ENCODE results near the gene DNAJB4.

The DNAJB4 gene

DNA sequence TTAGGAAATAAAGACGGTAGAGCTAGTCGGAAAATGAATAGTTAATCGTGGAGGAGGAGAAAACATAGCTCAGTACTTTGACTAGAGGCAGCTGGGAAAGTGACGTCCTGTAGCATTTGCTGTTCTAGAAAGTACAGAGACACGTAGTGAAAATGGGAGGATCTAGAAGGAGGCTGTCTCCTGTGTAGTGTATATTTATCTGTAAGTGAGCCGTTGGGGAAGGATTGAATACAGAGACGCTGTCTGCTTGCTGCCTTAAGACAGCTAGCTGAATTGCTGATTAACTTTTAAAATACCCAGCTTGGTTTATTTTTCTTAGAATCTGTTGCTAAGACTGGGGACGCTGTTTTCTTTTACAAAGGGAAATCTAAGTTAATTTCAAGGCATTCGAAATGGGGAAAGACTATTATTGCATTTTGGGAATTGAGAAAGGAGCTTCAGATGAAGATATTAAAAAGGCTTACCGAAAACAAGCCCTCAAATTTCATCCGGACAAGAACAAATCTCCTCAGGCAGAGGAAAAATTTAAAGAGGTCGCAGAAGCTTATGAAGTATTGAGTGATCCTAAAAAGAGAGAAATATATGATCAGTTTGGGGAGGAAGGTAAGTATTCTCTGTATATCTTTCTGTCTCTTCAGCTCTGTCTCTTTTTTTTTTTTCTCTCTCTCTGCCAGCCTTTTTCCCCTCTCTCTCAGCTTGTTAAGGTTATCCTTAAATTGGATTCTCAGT is at the start of gene DNAJB4:
TSS of gene DNAJB4 (plus strand) at position 221 of the 729 bp plus-strand sequence. CDS start at position 393, 172 bp downstream.
- H3K27ac ChIP-seq: peak within 1 kb of the TSS; percentile 60
- no peak for TF ChIP-seq CTCF (conservative IDR thresholded peaks at IDR 0.05)

DNA sequence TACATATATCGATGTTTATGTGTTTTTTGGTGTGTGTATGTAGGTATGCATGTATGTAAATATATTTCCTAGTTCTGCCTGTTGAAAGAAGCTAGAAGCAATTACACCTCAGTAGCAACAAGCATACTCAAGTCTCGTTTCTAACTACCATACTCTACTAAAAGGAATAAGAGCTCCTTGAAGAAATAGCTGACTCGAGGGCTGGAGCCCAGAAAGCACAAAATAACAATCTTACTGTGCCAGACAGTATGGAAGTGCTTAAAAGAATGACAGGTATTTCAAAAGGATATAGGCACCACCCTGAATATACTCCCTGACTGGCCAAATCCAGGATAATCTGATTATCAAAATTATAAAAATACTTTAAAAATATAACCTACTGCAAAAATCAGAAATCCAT is 49.0 kb upstream of the DNAJB4 start:
- TF ChIP-seq CTCF (conservative IDR thresholded peaks at IDR 0.05): no peak
- no peak overlapping the region for H3K27ac ChIP-seq

GRCh38 chr1:77956464-77956863 is 48.3 kb upstream of the DNAJB4 start:
- TF ChIP-seq CTCF (conservative IDR thresholded peaks at IDR 0.05): no peak
- no peak overlapping the region for H3K27ac ChIP-seq

DNA sequence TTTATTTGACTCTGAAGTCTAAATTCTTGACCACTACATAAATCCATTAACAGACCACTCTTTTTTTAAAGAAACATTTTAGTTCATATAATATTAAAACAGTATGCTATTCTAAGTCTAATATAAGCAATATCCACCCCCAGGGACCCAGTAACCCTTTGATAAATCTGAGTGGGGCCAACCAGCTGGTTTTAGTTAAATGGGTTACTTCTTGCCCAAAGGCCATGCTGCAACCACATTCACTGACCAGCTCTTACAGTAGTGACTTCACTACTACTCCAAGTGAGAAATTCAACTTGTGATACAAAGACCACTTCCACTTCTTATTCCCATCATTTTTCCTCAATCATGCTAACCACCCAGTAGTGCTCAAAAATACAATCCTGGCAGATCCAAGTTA is 46.3 kb upstream of the DNAJB4 start:
- no peak overlapping the region for H3K27ac ChIP-seq
- TF ChIP-seq CTCF (conservative IDR thresholded peaks at IDR 0.05): no peak

- H3K27ac ChIP-seq: no peak overlapping the region
- no peak for TF ChIP-seq CTCF (conservative IDR thresholded peaks at IDR 0.05)
Measured at GRCh38 chr1:77958850-77959249, 45.9 kb upstream of the DNAJB4 start.

DNA sequence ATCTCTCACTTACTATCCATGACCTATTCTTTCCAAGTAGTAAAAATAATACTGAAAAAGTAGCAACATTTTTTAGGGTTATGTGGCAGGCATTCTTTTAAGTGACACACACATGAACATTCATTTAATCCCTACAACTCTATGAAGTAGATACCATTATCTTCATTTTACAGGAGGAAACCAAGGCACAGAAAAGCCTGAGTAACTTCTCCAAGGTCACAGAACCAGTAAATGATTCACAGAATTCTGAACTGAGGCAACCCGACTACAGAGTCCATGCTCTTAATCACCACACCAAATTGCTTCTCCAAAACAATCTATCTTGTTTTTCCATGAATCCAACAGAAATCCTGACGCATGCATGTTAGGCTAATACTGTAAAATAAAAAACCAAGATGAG is 43.3 kb upstream of the DNAJB4 start:
- TF ChIP-seq CTCF (conservative IDR thresholded peaks at IDR 0.05): no peak
- no peak overlapping the region for H3K27ac ChIP-seq

DNA sequence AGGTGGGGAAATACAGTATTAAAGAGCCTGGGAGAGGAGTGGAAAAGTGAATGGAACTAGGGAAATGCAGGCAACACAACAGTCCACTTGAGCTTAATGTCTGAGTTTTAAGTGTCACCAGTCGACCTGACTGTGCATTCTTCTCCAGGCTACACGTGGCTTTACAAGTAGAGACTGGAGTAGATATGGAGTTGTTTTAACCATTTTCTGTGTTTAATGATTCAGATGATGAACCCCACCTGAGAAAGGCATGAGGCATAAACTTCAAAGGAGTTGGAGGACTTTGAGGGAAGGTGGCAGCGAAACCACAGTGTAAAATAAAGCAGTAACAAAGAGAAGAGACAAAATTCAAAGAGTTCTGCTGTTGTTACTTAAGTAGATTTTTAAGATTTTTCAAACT is 38.4 kb upstream of the DNAJB4 start:
- no peak for TF ChIP-seq CTCF (conservative IDR thresholded peaks at IDR 0.05)
- H3K27ac ChIP-seq: no peak overlapping the region

Measured in VCaP (cell line).